ENCODE data around the gene ZNF579. TPM values are rescaled to one million over a fixed set of nuclear protein-coding genes. Genes with fewer than 3 reads are reported as not detected.
A peak's percentile ranks its signal among the peaks of the same experiment; 100 is the strongest.

The ZNF579 gene
- total and polyA plus RNA-seq, 2 of the 13 experiments (the other 11 are each of a cell fraction or from before 2014, with no cell fraction given) = 2.1 to 2.9 TPM

DNA sequence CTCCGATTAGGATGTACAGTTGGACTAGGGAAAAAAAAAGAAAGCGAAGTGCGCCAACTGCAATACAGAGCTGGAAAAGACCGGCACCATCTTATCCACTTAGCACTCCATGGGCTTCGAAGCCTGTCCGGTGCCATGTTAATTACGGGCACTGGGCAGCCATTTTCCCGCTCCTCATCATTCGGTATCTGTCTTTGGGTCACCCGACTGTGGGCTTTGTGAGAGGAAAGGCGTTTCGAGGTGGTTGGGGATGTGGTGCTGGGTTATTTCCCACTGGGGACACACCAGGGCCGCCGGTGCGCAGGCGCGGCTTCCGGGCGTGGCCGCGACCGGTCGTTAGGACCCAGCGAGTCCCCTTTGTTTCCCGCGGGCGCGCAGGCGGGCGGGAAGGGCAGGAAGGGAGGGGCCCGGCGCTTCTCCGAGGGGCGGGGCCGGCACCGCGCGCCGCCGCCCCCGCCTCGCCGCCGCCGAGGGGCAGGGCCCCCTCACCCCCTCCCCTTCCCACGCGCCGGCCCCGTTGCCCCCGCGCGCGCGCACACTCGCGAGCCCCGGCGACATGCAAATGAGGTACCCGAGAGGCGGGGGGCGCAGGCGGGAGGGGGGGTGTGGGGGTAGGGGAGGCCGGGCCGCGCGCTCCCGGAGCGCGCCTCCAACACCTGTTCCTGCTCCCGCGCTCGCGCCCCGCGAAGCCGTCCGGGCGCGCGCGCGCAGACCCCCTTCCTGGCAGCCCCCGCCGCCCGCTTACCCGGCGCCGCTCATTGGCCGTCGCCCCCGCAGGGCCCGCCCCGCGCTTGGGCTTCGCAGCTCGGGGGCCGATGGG, 19.4 kb upstream of the ZNF579 start, which contains the start of gene ZNF524 (continued):
- TF ChIP-seq, protein P1, sequence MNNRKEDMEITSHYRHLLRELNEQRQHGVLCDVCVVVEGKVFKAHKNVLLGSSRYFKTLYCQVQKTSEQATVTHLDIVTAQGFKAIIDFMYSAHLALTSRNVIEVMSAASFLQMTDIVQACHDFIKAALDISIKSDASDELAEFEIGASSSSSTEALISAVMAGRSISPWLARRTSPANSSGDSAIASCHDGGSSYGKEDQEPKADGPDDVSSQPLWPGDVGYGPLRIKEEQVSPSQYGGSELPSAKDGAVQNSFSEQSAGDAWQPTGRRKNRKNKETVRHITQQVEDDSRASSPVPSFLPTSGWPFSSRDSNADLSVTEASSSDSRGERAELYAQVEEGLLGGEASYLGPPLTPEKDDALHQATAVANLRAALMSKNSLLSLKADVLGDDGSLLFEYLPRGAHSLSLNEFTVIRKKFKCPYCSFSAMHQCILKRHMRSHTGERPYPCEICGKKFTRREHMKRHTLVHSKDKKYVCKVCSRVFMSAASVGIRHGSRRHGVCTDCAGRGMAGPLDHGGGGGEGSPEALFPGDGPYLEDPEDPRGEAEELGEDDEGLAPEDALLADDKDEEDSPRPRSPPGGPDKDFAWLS (CRISPR knock-in tag; IDR thresholded peaks at IDR 0.05; ENCODE audit: borderline replicate concordance) = no peak
- no peak for TF ChIP-seq POLR2AphosphoS2 (IDR thresholded peaks at IDR 0.05; ENCODE audit: low read depth, low read length)
- peak; percentile 32; the same call in 1 of the 2 replicates for TF ChIP-seq ZNF607 (CRISPR knock-in tag; IDR thresholded peaks at IDR 0.05; ENCODE audit: borderline replicate concordance)
- 0 out of 2 replicates have a peak, but pooled peaks have one; percentile 36 for TF ChIP-seq ZNF567 (CRISPR knock-in tag; IDR thresholded peaks at IDR 0.05; ENCODE audit: borderline replicate concordance)
- no peak for TF ChIP-seq MED13 (CRISPR knock-in tag; IDR thresholded peaks at IDR 0.05)
- no peak for TF ChIP-seq TAF15 (IDR thresholded peaks at IDR 0.05; ENCODE audit: low read depth, low read length, poor library complexity, severe bottlenecking)
- peak; percentile 54; the same call in 1 of the 2 replicates for TF ChIP-seq ZNF768 (CRISPR knock-in tag; IDR thresholded peaks at IDR 0.05)
- no peak for TF ChIP-seq EP300 (IDR thresholded peaks at IDR 0.05; ENCODE audit: low read depth in 2 of 2, low read length in 2 of 2)
- TF ChIP-seq EP300 (CRISPR knock-in tag; IDR thresholded peaks at IDR 0.05; ENCODE audit: borderline replicate concordance) = no peak
- TF ChIP-seq ZNF772 (CRISPR knock-in tag; IDR thresholded peaks at IDR 0.05) = no peak
- TF ChIP-seq CC2D1A (CRISPR knock-in tag; IDR thresholded peaks at IDR 0.05) = no peak
- no peak for TF ChIP-seq HMG20B (CRISPR knock-in tag; conservative IDR thresholded peaks at IDR 0.05)
- peak; percentile 59 for TF ChIP-seq SP2 (CRISPR knock-in tag; IDR thresholded peaks at IDR 0.05)
- no peak for TF ChIP-seq ZNF292 (CRISPR knock-in tag; IDR thresholded peaks at IDR 0.05; ENCODE audit: borderline replicate concordance, low read depth)
- TF ChIP-seq MEIS1 (CRISPR knock-in tag; IDR thresholded peaks at IDR 0.05; ENCODE audit: borderline replicate concordance) = 0 out of 2 replicates have a peak, but pooled peaks have one; percentile 6
- TF ChIP-seq MAFG (CRISPR knock-in tag; IDR thresholded peaks at IDR 0.05) = no peak
- TF ChIP-seq, protein P2, sequence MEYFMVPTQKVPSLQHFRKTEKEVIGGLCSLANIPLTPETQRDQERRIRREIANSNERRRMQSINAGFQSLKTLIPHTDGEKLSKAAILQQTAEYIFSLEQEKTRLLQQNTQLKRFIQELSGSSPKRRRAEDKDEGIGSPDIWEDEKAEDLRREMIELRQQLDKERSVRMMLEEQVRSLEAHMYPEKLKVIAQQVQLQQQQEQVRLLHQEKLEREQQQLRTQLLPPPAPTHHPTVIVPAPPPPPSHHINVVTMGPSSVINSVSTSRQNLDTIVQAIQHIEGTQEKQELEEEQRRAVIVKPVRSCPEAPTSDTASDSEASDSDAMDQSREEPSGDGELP (IDR thresholded peaks at IDR 0.05; ENCODE audit: borderline replicate concordance, low read depth) = no peak
- 0 out of 2 replicates have a peak, but pooled peaks have one; percentile 69 for TF ChIP-seq ZSCAN29 (CRISPR knock-in tag; conservative IDR thresholded peaks at IDR 0.05)
- no peak for TF ChIP-seq GATA4 (IDR thresholded peaks at IDR 0.05; ENCODE audit: borderline replicate concordance, low read depth)
- TF ChIP-seq, protein P3, sequence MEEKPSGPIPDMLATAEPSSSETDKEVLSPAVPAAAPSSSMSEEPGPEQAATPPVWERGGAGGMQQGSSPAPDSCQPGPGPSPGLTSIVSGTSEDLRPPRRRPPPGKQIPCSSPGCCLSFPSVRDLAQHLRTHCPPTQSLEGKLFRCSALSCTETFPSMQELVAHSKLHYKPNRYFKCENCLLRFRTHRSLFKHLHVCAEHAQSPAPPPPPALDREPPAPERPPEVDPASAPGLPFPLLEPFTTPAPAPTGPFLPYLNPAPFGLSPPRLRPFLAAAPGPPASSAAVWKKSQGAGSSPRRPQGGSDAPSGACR (CRISPR knock-in tag; IDR thresholded peaks at IDR 0.05) = no peak
- TF ChIP-seq THAP7 (CRISPR knock-in tag; IDR thresholded peaks at IDR 0.05) = no peak
- TF ChIP-seq, protein P4, sequence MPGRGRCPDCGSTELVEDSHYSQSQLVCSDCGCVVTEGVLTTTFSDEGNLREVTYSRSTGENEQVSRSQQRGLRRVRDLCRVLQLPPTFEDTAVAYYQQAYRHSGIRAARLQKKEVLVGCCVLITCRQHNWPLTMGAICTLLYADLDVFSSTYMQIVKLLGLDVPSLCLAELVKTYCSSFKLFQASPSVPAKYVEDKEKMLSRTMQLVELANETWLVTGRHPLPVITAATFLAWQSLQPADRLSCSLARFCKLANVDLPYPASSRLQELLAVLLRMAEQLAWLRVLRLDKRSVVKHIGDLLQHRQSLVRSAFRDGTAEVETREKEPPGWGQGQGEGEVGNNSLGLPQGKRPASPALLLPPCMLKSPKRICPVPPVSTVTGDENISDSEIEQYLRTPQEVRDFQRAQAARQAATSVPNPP (CRISPR knock-in tag; IDR thresholded peaks at IDR 0.05) = 0 out of 2 replicates have a peak, but pooled peaks have one; percentile 51
- TF ChIP-seq MBNL3 (CRISPR knock-in tag; conservative IDR thresholded peaks at IDR 0.05) = no peak
- no peak for TF ChIP-seq NFATC3 (CRISPR knock-in tag; IDR thresholded peaks at IDR 0.05)
- TF ChIP-seq HDAC1 (CRISPR knock-in tag; IDR thresholded peaks at IDR 0.05) = peak; percentile 40
